ENCODE data around the gene TCP11.

DNA sequence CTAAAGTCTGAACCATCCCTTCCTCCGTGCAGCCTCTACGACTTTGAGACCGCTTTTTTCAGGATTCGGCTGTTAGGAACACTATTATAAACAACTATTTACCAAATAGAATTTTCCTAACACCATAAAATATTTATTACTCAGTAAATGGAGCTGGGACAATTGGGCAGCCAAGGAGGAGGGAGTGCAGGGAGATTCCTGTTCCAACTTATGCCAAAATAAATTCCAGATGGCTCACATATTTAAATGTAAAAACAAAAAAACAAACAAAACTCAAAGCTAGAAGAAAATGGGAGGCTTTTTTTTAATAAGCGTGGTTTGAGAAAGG, 48.1 kb downstream of the TCP11 start:
- TF ChIP-seq, protein P1, sequence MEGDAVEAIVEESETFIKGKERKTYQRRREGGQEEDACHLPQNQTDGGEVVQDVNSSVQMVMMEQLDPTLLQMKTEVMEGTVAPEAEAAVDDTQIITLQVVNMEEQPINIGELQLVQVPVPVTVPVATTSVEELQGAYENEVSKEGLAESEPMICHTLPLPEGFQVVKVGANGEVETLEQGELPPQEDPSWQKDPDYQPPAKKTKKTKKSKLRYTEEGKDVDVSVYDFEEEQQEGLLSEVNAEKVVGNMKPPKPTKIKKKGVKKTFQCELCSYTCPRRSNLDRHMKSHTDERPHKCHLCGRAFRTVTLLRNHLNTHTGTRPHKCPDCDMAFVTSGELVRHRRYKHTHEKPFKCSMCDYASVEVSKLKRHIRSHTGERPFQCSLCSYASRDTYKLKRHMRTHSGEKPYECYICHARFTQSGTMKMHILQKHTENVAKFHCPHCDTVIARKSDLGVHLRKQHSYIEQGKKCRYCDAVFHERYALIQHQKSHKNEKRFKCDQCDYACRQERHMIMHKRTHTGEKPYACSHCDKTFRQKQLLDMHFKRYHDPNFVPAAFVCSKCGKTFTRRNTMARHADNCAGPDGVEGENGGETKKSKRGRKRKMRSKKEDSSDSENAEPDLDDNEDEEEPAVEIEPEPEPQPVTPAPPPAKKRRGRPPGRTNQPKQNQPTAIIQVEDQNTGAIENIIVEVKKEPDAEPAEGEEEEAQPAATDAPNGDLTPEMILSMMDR (IDR thresholded peaks at IDR 0.05; ENCODE audit: low read depth, low read length, poor library complexity, severe bottlenecking), result no peak
- TF ChIP-seq EZH2phosphoT487 (IDR thresholded peaks at IDR 0.05; ENCODE audit: borderline replicate concordance, low read length), result no peak

All from DOHH2 (cell line).